ENCODE measurements around the gene CHCHD6. TPM values are rescaled to one million over a fixed set of nuclear protein-coding genes. Genes with fewer than 3 reads are reported as not detected.

CHCHD6 gene
- total and polyA plus RNA-seq, 2 of the 4 experiments (the other 2 are of a cell fraction), result 18.8 to 28.9 TPM

DNA sequence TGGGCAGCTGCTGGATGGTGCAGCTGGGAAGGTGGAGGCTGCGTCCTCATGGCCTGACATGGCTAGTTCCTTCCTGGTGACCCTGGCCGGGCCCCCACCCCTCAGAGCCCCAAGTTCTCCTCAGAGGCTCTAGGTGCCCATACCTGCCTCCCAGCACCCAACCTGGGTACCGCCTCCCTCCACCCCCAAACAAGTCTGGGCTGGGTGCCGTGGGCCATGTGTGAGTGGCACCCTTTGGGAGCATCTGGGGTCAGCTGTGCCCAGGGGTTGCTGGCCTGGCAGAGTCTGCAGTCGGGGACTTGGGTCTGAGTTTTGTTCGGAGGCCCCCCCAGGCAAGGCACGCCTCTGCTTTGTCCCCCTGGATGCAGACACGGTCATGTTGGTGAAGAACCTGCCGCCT is 289.4 kb downstream of the CHCHD6 start:
- peaks cover 30 to 83% of the 10 kb centered on the region in 2 experiments for H3K79me1 ChIP-seq (ENCODE audit: low read depth in 1 of 2, low read length in 2 of 2)
- H4K8ac ChIP-seq (ENCODE audit: low read depth in 2 of 2, low read length in 2 of 2), result no peak overlapping the region
- no peak overlapping the region for H2BK20ac ChIP-seq (ENCODE audit: low read depth, low read length)
- H2AFZ ChIP-seq (replicated peaks; ENCODE audit: low read length, poor library complexity), result no peak overlapping the region
- no peak overlapping the region for H4K91ac ChIP-seq (ENCODE audit: insufficient read depth, low read depth, low read length)
- WGBS, 2 experiments (ENCODE audit: extremely low coverage in 2 of 2, insufficient read length in 1 of 2), result 94% methylated on average over 5 of the region's 9 CpGs; no CpG with 5 or more reads in 1 of the 2 experiments
- H3K18ac ChIP-seq (ENCODE audit: low read depth, low read length), result no peak overlapping the region
- H3K56ac ChIP-seq (ENCODE audit: extremely low read depth, insufficient read depth, low read length), result no peak overlapping the region
- H3K4me3 ChIP-seq (ENCODE audit: insufficient read depth, low read depth, low read length), result no peak overlapping the region
- ChIA-PET CTCF (no interaction called here), POLR2A (ENCODE audit: unreplicated experiment) (no interaction called here)
- H3K4ac ChIP-seq (ENCODE audit: low read depth, low read length), result no peak overlapping the region
- in situ Hi-C loops (cut with MboI; ENCODE audit: low sequenced_read_pairs), result no loop called here
- ATAC-seq (ENCODE audit: low read depth), result no peak
- no peak overlapping the region for H3K4me2 ChIP-seq (ENCODE audit: low read depth, low read length)
- H2AK9ac ChIP-seq (replicated peaks; ENCODE audit: low read depth, low read length, poor library complexity), result no peak overlapping the region
- H3K27me3 ChIP-seq (ENCODE audit: control insufficient read depth, insufficient read depth, low read length), result no peaks in the 10 kb centered on the region
- H3K4me1 ChIP-seq (ENCODE audit: control insufficient read depth, insufficient read depth, low read length), result no peaks in the 10 kb centered on the region
- H3K9me3 ChIP-seq (ENCODE audit: control insufficient read depth, insufficient read depth, low read length), result no peaks in the 10 kb centered on the region
- DNase-seq, result no peak
- no peak overlapping the region for H3K9ac ChIP-seq (ENCODE audit: low read depth, low read length)
- no peak overlapping the region for H2BK120ac ChIP-seq (ENCODE audit: low read depth, low read length)
- dilution Hi-C loops (cut with HindIII; ENCODE audit: low sequenced_read_pairs, unreplicated experiment), result no loop called here
- H2BK15ac ChIP-seq (ENCODE audit: low read depth, low read length), result no peak overlapping the region
- no peak overlapping the region for H2BK5ac ChIP-seq (ENCODE audit: low read depth, low read length, poor library complexity, severe bottlenecking)
- H3K36me3 ChIP-seq (ENCODE audit: control insufficient read depth, insufficient read depth, low read length), result peaks cover 47% of the 10 kb centered on the region
- no peak for TF ChIP-seq SMC3 (IDR thresholded peaks at IDR 0.05; ENCODE audit: low read depth, low read length)
- TF ChIP-seq, protein P1, sequence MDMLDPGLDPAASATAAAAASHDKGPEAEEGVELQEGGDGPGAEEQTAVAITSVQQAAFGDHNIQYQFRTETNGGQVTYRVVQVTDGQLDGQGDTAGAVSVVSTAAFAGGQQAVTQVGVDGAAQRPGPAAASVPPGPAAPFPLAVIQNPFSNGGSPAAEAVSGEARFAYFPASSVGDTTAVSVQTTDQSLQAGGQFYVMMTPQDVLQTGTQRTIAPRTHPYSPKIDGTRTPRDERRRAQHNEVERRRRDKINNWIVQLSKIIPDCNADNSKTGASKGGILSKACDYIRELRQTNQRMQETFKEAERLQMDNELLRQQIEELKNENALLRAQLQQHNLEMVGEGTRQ (IDR thresholded peaks at IDR 0.05; ENCODE audit: low read depth, low read length), result no peak
- TF ChIP-seq MAZ (IDR thresholded peaks at IDR 0.05; ENCODE audit: borderline replicate concordance, low read depth, low read length), result no peak
- no peak for TF ChIP-seq CEBPB (IDR thresholded peaks at IDR 0.05; ENCODE audit: low read depth, low read length)
- no peak for TF ChIP-seq RAD21 (IDR thresholded peaks at IDR 0.05; ENCODE audit: low read length)
- TF ChIP-seq, protein P2, sequence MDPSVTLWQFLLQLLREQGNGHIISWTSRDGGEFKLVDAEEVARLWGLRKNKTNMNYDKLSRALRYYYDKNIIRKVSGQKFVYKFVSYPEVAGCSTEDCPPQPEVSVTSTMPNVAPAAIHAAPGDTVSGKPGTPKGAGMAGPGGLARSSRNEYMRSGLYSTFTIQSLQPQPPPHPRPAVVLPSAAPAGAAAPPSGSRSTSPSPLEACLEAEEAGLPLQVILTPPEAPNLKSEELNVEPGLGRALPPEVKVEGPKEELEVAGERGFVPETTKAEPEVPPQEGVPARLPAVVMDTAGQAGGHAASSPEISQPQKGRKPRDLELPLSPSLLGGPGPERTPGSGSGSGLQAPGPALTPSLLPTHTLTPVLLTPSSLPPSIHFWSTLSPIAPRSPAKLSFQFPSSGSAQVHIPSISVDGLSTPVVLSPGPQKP (IDR thresholded peaks at IDR 0.05; ENCODE audit: borderline replicate concordance, low read depth, low read length), result no peak
- no peak for TF ChIP-seq RCOR1 (IDR thresholded peaks at IDR 0.05; ENCODE audit: insufficient replicate concordance, low read length)
- TF ChIP-seq FOS (IDR thresholded peaks at IDR 0.05; ENCODE audit: low read depth, low read length), result no peak
- no peak for TF ChIP-seq BHLHE40 (IDR thresholded peaks at IDR 0.05; ENCODE audit: low read depth, low read length)
- no peak for TF ChIP-seq NFE2L2 (IDR thresholded peaks at IDR 0.05; ENCODE audit: low read depth, low read length)
- TF ChIP-seq, protein P3, sequence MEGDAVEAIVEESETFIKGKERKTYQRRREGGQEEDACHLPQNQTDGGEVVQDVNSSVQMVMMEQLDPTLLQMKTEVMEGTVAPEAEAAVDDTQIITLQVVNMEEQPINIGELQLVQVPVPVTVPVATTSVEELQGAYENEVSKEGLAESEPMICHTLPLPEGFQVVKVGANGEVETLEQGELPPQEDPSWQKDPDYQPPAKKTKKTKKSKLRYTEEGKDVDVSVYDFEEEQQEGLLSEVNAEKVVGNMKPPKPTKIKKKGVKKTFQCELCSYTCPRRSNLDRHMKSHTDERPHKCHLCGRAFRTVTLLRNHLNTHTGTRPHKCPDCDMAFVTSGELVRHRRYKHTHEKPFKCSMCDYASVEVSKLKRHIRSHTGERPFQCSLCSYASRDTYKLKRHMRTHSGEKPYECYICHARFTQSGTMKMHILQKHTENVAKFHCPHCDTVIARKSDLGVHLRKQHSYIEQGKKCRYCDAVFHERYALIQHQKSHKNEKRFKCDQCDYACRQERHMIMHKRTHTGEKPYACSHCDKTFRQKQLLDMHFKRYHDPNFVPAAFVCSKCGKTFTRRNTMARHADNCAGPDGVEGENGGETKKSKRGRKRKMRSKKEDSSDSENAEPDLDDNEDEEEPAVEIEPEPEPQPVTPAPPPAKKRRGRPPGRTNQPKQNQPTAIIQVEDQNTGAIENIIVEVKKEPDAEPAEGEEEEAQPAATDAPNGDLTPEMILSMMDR (conservative IDR thresholded peaks at IDR 0.05; ENCODE audit: low read depth, low read length), result no peak
- TF ChIP-seq POLR2A (IDR thresholded peaks at IDR 0.05; ENCODE audit: low read depth, low read length), result no peak
- TF ChIP-seq CHD1 (IDR thresholded peaks at IDR 0.05; ENCODE audit: low read depth, low read length), result no peak
- TF ChIP-seq MAFK (IDR thresholded peaks at IDR 0.05; ENCODE audit: low read depth, low read length), result no peak
- no peak for TF ChIP-seq MXI1 (IDR thresholded peaks at IDR 0.05; ENCODE audit: borderline replicate concordance, low read depth, low read length)
- no peak for TF ChIP-seq RFX5 (IDR thresholded peaks at IDR 0.05; ENCODE audit: low read depth, low read length)
- peaks cover 96% of the 10 kb centered on the region for H4K20me1 ChIP-seq (ENCODE audit: insufficient read depth, low read length)
- no peak overlapping the region for H3K27ac ChIP-seq (ENCODE audit: insufficient read depth, low read length)
- H2AK5ac ChIP-seq (ENCODE audit: low read depth, low read length), result no peak overlapping the region
- H3K23ac ChIP-seq (ENCODE audit: low read depth, low read length), result no peak overlapping the region
- no peak overlapping the region for H4K5ac ChIP-seq (ENCODE audit: low read depth, low read length)
- H3K14ac ChIP-seq (replicated peaks; ENCODE audit: low read depth, low read length), result no peak overlapping the region
- no TSS peak for BruUV-seq (replicated peaks)
- intact Hi-C loops (cut with micrococcal nuclease), result no loop called here
- H3K9me1 ChIP-seq (ENCODE audit: insufficient read depth, low read length), result peaks cover 15% of the 10 kb centered on the region; the same call in 1 of the 2 replicates

Measured in IMR-90 (cell line).